NCI-H187 (cell line): ENCODE data around the gene C10orf88.
A peak's percentile ranks its signal among the peaks of the same experiment; 100 is the strongest.

Experiments used
- DNase-seq, 2 experiments: peaks; one replicate each; lab custom pipeline; 2025; lab: John Stamatoyannopoulos, UW

The C10orf88 gene

DNA sequence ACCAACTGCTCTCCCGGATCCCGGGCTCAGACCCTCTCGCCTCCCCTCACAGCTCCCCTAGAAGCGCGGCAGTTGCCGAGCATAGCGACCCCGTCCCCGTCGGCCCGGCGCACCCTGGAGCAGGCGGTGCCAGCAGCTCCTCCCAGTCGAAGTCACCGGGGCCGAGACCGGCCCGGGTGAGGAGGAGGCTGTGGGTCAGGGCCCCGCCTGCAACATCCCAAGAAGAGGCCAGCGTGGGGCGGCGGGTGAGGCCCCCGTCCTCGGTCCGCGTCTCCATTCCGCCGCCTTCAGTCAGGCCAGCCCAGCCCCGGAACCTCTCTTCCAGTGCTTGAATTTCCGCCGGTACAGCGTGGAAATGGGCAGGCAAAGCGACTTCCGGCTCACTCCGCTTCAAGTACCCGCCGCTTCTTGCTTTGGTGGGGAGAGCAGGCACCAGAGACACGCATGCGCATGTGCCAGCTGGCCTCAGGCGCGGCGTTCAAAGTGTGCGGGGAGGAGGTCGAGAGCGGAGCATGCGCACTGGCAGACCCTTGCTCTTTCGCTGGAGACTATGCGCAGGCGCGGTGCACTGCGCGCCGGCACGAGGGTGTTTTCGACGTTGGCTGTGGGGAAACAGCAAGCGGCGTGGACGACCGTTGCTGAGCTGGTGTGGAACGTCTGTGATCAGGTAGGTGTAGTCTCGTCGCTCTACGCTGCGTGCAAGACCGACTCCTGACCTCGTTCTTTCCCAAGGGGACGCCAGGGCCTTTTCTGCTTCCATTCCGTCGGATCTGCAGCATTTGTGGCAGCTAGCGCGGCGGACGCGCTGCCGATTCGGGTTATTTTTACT lies at the start of gene C10orf88:
Gene C10orf88 (minus strand): TSS at position 326 of the 829 bp plus-strand sequence. CDS start 49 bp downstream, at position 277.
- DNase-seq, result peak; percentile 73 to 81

DNA sequence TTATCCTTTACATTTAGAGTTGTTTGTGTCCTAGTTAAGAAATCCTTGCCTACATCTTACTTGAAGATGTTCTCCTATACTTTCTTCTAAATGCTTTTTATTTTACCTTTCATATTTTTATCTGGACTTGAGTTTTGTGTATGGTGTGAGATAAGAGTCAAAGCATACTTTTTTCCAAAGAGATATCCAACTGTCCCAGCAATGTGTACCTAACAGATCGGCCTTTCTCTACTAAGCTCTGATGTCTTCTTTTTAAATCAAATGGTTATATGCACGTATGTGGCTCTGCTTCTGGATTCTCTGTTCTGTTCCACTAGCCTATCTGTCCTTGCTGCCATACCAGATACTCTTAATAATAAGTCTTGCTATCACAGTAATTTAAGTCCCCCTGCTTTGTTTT lies 47.3 kb upstream of the C10orf88 start:
- DNase-seq, result no peak

DNA sequence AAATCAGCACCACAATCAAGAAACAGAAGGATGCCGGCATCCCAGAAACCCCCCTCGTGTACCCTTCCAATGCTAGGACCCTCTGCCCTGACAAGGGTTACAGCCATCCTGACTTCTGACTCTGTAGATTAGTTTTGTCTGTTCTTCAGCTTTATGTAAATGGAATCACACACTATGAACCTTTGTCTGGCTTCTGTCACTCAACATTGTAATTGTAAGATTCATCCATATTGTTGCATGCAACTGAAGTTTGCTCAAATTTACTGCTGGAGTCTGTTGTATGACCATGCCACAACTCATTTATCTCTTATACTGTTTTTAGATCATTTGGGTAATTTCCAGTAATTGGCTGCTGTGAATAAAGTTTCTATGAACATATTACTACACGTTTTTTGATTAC lies 46.1 kb upstream of the C10orf88 start:
- DNase-seq, result no peak

- DNase-seq, result no peak
Measured at GRCh38 chr10:122999347-122999746, 45.3 kb upstream of the C10orf88 start.

DNA sequence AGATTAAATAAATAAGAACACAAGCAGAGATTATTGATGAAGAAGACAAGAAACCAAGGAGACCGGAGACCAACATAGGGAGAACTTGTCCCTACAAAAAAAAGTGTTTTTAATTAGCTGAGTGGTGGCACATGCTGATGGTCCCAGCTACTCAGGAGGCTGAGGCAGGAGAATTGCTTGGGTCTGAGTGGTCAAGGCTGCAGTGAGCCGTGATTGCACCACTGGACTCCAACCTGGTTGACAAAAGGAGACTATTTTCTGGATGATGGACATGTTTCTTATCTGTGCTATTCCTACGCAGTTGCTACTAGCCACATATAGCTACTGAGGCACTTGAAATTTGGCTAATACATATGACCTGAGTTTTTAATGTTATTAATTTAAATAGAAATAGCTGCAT lies 44.9 kb upstream of the C10orf88 start:
- no peak for DNase-seq

DNA sequence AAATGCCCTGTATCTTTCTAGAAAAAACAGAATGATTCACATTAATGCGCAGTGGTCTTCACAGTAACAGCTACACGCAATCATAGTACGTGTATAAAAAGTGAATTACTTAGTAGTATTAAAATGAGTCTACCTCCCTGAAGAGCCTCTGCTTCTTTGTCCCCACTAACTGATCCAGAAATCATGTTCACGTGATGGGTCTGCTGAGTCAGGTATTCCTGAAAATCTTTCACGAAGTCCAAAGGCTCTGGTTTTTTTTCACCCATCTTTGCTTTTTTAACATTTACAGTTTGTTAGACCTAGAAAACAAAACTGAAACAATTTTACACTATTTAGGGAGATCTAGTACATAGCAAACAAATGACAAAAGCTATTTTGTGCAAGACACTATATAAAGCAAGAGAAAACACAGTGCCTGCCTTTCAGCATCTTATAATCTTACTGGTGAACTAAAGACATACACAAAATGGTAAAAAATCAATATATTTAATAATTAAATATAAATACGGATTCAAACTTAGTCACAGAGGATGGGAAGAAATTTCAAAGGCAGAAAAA lies 44.4 kb upstream of the C10orf88 start:
- DNase-seq, result no peak

DNA sequence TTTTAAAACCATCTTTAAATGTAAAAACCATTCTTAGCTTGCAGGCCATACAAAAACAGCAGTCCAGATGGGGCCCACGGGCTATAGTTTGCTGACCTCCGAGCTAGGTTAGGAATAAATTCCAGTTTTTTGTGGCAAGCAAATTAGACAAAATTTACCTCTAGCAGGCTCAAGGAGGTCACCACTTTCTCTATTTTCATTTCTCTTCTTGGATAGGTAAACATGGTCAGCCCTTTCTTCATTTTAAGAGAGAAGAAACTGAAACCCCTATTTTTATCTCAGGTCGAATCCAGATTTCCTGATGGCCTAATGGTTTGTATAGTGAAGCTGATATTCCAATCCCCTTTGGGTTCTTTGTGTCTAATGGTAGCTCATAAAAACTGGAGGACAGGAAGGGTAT lies 43.8 kb upstream of the C10orf88 start:
- no peak for DNase-seq

DNA sequence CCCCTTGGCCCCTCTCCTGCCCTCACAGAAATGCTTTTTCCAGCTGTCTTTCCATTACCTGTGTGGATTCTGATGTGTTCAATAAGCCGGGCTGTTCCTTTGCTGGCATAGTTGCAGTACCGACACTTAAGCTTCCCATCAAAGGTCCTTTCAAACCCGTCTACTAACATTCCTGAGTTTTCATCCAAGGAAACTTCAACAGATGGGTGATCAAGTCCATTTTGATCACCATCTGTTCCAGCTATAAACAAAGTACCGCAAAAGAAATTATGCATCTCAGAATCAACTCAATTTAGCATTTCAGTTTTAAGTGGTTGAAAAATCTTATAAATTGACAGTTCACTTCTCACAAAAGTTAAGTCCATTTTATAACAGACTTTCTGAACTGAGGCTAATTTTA lies 41.9 kb upstream of the C10orf88 start:
- no peak for DNase-seq

DNA sequence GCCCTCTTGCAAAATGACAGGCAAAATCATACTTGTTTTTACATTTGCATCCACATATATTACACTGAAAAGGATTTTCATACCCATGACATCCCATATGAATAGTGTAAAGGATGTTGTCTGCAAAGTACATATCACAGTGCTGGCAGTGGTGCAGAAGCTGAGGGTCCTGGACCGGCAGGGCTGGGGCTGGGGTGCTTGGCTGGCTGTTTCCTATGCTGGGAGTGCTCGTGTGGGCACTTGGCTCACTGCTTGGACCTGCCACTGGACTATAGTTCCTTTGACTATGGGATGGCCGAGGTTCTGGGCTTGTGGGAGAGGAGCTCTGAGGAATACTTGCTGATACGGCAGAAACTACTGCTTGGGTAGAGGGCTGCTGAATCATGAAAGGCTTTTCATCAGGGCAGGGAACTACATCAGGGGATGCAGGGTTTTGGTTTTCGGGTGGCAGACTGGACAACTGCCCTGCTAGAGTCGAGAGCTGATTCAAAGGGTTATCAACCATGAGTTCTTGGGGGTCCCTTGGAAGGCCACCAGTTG lies 39.8 kb upstream of the C10orf88 start:
- no peak for DNase-seq

DNA sequence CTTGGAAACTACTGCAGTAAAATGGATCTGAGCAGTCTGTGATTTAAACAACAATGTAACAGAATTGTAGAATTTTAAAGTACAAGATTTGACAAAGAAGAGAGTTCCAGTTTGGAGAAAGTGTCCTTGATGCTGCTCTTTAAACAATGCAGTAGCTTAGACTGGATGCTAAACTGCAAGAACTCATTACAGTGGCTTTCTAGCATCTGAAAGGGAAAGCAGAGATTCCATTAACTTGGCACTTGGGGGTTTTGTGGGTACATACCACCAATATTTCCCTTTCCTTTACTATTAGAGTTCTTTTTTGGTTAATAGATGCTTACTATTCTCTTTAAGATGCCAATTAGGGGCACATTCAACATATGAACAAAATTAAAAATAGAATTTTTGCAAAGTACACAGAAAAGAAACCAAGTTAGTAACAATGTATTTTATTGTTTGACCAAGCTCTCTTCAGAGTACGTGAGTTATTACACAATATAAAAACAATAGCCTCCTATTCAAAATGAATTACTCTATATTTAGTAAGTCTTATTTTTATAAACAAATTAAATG lies 38.1 kb upstream of the C10orf88 start:
- DNase-seq, result no peak

- no peak for DNase-seq
Measured at GRCh38 chr10:122990278-122990677, 36.3 kb upstream of the C10orf88 start.

DNA sequence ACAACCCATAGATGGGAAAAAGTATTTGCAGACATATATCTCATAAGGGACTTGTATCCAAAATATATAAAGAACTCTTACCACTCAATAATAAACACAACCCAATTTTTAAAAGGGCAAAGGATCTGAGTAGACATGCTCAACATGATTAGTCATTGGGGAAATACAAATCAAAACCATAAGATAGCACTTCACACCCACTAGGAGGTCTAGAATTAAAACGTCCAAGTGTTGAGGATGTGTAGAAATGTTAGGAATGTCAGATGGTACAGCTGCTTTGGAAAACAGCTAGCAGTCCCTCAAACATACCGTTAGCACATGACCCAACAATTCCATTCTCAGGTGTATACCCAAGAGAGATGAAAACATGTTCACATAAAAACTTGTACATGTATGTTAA lies 34.5 kb upstream of the C10orf88 start:
- DNase-seq, result no peak

DNA sequence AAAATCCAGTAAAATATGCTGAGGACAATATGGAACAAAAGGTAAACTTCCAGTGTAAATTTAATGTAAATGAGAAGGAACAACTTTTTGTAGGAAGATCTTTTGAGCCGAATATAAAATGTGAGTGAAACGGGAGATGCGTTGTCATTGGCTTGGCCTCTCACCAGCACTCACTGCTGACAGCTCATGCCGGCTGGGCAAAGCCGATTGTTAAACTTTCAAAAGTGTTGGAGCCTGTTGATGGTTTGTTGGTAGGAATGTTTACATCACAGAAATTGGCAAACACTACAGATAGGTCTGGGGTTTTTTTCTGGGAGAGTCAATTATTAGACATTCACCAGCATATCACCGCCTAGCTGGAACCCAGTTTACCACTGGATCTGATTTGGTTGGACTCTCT lies 32.3 kb upstream of the C10orf88 start:
- DNase-seq, result no peak

DNA sequence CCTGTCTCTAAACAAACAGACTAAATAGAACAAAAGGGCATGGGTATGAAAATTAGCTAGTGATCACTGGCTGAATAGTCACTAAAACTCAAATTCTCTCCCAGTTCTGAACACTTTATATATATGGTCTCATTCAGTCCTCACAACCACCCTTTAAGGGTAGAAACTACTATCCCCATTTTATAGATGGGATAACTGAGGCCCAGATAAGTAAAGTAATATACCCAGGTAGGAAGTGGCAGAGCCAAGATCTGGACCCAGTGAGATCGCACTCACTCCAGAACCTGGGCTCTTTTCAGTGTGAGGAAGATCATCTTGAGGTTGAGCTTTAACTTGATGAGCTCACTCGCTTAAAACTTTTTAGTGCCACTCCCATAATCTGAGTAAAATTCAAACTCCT lies 30.7 kb upstream of the C10orf88 start:
- no peak for DNase-seq

DNA sequence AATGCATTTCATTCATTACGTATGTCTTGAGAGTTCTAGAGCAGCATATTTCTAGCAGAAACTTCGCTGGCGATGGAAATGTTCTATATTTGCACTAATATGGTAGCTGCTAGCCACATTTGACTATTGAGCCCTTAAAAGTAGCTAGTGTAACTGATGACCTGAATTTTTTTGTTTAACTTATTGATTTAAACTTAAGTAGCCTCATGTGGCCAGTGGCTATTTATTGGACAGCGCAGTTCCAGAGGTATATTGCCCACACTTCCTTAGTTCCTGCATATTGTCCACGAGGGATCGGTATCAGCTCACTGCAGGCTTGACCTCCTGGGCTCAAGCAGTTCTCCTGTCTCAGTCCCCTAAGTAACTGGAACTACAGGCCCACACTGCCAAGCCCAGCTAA lies 29.9 kb upstream of the C10orf88 start:
- no peak for DNase-seq

- DNase-seq, result no peak
Measured at GRCh38 chr10:122981066-122981464, 27.0 kb upstream of the C10orf88 start.

DNA sequence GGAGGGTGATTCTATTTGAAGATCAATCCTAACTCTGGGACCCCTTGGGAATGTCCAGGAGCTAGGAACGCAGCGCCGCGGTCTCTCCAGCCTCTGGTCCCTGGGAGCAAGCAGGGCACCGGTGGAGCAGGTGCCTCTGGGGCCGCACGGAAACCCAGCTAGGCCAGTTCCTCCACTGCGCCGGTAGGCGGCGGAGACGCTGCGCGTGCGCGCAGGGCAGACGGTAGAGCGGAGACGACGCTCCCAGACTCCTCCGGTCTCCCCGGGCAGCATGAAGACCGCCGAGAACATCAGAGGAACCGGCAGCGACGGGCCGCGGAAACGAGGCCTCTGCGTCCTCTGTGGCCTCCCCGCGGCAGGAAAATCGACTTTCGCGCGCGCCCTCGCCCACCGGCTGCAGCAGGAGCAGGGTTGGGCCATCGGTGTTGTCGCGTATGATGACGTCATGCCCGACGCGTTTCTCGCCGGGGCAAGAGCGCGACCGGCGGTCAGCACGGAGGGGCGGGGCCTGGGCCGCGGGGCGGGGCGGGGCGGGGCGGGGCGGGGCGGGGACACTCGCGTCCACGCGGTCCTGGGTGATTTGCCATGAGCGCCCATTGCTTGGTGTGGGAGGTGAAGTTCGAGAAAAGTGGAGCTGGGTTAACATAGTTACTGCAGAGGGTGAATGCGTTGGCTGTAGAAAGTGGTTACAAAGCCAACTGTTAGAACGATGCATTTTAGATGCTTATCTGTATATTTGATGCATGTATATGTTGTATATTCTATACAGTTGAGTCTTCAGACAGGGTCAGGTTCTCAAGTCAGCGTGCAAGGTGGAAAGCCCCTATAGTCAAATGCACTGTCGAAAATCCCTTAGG lies 26.4 kb upstream of the C10orf88 start, which contains the start of gene PSTK:
Gene PSTK (plus strand): TSS at position 193 of the 857 bp plus-strand sequence. CDS start 79 bp downstream, at position 272.
- peak; percentile 54 to 66 for DNase-seq

DNA sequence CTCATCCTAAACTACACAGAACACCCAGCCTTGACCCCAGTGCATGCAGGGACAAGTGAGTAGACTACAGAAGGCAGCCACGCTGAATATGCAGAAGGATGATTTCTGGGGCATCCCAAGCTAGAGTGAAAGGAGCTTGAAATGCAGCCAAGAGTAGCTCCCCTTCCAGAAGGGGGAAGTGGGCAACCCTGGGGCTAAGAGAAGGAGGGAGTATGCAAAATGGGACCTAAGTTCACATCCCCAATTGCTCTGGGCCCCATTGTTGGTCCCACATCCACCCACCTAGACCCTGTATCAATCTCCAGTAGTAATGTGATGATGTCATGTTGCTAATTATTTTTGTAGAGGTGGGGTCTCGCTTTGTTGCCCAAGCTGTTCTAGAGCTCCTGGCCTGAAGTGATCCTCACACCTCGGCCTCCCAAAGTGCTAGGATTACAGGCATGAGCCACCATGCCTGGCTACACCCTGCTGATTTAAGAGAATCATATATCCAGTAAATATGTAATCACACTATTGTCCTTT lies 20.6 kb upstream of the C10orf88 start:
- no peak for DNase-seq

DNA sequence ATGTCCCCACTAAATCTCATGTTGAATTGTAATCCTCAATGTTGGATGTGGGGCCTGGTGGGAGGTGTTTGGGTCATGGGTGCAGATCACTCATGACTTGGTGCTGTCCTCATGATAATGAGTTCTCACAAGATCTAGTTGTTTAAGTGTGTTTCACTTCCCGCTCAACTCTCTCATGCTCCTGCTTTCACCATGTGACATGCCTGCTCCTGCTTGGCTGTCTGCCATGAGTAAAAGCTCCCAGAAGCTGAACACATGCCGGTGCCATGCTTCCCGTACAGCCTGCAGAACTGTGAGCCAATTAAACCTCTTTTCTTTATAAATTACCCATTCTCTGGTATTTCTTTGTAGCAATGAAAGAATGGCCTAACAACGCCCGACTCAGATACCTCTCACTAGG lies 20.0 kb upstream of the C10orf88 start:
- no peak for DNase-seq

- DNase-seq, result no peak
Measured at GRCh38 chr10:122968698-122969097, 14.7 kb upstream of the C10orf88 start.

GRCh38 chr10:122966879-122967278 lies 12.9 kb upstream of the C10orf88 start:
- no peak for DNase-seq

- DNase-seq, result no peak
Measured at GRCh38 chr10:122962405-122962804, 8.4 kb upstream of the C10orf88 start.
